ENCODE results near the gene UAP1. TPM values are rescaled to one million over a fixed set of nuclear protein-coding genes. Genes with fewer than 3 reads are reported as not detected.

Gene UAP1
- total RNA-seq (2014; rRNA removed), result 122 and 153 TPM in 2 replicates
- 94.0 TPM for polyA plus RNA-seq (2012)

DNA sequence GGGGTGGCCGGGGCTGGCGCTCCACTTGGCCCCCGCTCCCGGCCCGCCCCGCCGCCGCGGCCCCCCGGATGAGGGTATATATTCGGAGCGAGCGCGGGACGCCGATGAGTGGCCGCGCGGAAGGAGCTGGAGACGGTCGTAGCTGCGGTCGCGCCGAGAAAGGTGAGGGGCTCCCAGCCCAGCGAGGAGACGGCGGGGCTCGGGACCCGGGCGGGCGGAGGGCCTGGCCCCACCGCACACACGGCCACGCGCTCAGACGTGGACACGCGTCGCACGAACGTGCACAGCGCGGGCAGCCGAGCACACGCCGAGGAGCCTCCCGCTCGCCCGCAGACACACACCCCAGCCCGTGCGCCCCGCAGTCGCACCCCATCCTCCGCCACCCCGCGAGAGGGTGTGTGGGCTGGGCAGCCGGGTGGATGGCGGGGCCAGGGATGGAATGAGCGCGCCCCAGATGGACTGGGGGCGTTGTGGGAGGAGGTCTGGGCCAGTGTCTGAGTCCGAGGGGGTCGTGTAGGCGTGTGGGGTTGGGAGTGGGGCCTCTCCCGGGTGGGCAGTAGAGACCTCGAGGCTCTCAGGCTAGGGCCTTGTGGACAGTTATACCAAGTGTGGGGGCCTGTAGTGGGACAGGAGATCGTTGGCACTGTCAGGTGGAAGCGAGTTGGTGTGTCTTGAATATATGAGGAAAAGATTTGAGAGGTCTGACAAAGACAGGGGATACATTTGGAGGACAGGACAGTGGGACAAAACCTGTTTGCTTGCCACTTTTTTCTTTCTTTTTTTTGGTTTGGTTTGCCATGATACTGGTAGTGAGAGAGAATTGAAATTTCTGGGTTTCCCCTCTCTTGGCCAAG is at the start of gene UAP1:
TSS of gene UAP1 (plus strand) at position 107 of the 854 bp plus-strand sequence. CDS start 4,347 bp downstream, outside the sequence.
- no peak for DNase-seq (ENCODE audit: low read depth)

DNA sequence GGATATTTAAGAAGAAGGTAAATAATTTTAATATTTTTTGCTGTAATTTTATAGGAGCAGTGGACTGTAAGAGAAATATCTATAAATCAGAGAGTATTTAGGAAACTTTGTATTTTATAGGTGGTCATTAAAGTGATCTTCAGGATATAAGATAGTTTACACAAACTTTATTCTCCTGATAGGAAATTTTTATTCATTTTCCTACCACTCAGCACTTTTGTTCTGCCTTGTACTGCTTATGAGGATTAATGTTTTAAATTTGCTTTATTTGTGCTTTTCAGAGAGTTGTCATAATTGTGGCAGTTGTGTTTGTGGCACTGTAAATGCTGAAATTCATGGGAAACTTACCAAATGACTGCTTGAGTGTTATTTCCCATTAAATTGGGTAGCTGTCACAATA is 34.2 kb upstream of the UAP1 start:
- no peak for DNase-seq (ENCODE audit: low read depth)

DNA sequence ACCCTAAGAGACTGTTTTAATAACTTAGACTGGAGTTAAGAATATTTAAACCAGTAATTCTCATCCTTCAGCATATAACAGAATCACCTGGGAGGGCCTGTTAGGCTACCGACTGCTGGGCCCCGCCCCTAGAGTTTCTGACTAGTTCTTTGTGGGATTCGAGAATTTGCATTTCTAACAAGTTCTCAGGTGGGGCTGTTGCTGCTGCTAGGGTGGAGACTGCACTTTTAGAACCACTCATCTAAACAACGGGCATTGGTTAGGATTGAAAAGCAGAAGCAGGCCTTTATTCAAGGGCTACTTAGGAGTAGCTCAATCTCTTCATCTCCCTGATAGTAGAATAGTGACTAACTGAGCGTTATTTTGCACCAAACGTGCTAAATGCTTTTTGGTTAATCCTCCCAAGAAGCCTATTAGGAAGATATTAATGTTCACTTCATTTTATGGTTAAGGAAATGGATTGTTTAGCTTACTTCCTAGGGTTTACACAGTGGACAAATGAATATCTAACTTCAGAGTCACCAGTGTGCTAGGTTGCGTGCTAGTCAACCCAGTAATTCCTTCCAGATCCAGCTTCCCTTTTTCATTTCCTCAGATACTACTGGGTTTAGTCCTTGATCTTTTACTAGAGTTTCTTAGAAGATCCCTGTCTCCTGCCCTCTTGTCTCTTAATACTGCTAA is 31.1 kb upstream of the UAP1 start:
- no peak for DNase-seq (ENCODE audit: low read depth)

DNA sequence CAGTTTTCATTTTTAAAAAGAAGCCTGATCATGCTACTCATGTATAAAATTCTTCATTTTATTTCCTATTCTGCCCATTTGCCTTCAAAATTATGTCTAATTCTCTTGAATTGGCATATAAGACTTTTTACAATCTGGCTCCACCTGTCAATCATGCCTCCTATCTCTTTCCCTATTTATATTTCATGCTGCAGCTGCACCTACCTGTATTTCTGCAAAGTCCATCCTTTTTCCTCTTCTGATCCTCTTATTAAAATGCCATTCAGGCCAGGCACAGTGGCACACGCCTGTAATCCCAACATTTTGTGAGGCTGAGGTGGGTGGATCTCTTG is 30.6 kb upstream of the UAP1 start:
- no peak for DNase-seq (ENCODE audit: low read depth)

DNA sequence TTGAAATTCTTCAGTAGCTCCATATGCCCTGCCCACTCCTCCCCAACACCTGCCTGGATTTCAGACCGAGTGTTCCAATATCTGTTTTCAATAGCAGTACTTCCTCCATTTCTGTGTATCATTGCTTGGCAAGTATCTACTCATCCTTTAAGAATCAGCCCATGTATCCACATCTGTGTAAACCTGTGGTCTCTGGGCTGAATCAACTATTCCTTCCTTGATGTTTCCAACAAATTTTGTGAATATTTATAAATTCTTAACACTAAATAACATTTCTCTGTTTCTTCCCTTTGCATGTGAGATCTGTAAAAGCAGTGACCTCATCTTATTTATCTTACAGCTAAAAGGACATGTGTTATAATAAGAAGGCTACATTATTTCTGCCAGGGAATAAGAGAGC is 26.0 kb upstream of the UAP1 start:
- DNase-seq (ENCODE audit: low read depth), result no peak

DNA sequence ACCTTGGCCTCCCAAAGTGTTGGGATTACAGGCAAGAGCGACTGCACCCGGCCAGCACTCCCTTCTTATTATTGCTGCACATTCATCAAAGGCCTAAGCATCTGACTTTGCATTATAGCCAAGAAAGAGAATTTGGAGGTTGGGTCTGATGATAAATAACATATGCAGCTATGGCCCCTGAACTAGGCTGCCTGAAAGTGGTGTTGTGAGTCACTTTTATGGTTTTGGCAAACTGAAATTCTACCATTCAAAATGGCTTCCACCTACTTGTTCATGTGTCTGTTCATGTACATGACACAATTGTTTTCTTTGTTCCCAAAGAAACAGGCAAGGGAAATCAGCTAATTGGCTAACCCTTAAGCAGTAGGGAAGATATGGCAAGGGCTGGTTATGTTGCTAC is 25.0 kb upstream of the UAP1 start:
- DNase-seq (ENCODE audit: low read depth), result peak; percentile 67

DNA sequence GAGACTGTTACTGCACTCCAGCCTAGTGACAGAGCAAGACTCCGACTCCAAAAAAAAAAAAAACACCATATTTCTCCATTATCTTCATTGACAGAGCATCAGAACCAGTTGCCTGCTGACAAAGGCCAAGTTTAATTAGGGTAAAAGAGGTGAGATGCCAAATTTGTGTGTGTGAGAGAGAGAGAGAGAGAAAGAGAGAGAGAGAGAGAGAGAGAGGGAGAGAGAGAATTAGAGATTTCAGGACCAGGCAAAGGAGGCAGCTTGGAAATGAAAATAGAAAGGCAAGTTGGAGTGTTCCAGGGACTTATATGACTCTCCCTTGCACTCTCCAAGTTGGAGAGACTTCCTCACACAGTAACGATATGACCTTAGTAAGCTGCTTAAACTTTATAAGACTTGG is 24.3 kb upstream of the UAP1 start:
- DNase-seq (ENCODE audit: low read depth), result no peak

DNA sequence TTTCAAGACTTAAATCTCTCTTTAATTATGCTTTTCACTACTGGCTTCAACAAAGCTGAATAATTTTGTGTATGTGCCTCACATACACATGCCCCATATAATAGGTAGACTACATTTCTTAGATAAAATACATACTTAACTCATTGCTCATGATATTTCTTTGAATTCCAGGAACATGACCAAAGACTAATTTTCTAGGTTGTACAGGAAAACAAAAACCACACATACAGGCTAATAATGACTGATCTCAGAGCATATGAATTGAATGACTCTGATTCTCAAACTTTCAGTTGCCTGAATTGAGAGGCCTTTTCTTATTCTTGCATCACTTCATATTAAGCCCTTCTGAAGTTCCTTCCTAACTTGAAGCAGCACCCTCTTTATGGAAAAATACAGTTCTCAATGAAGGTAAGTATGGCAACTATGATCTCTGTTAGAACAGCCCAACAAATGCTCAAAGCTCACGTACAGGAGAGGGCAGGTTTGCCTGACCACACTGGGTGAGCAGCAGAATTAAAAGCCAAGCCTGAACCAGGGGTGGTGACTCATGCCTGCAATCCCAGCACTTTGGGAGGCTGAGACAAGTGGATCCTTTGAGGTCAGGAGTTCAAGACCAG is 22.6 kb upstream of the UAP1 start:
- peak; percentile 89 for DNase-seq (ENCODE audit: low read depth)

DNA sequence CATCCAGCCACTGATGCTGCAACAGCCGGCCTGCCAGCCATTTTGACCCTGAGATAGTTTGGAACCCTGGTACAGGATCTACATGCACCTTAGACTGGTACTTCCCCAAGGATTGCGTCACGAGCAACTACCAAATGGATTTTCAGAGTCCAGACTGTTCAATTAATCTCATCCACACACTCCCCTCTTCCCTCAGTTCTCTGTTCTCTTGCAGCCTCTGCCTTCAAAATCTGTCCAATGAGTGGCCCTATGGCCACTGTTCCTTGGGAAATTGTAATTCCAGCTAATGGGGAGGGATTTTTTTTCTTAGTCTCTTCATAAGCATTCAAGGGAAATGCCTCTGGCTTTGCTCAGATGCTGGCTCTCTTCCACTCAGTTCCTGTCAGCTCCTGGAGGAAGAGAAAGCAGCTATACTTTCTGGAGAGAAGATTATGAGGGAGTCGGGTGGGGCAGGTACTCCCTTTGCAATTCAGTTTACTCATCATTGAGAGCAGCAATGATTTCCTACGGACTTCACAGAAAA is 19.8 kb upstream of the UAP1 start:
- DNase-seq (ENCODE audit: low read depth), result peak; percentile 91

DNA sequence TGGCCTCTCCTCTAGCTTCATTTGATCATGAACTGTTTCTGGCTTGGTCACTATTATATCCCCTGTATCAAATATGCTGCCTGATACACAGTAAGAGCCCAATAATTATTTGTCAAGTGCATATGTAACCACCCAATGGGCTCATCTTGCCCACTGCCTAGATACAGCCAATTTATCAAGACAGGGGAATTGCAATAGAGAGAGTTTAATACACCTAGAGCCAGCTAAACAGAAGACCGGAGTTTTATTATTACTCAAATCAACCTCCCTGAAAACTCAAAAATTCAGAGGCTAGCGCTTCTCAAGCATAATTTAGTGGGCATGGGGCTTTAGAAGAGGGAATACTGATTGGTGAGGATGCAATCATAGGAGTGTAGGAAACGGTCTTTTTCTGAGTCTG is 18.3 kb upstream of the UAP1 start:
- DNase-seq (ENCODE audit: low read depth), result no peak

DNA sequence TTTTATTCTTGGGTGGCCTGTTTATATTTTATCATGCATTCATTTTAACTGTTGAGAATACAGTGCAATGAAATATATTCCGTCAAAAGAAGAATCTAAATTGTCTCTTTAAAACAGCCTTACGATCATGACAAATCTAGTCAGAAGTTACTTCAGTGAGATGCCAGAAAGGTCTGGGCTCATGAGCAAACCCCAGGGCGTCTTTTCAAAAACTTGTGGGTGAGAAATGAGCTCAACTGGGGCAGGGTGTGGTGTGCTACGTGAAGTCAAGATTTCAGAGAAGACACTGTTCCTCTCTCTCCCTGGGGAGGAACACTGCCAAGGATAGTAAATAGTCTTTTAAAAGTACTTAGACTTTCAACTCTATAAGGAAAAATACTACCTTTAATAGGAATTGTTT is 13.4 kb upstream of the UAP1 start:
- DNase-seq (ENCODE audit: low read depth), result peak; percentile 65

DNA sequence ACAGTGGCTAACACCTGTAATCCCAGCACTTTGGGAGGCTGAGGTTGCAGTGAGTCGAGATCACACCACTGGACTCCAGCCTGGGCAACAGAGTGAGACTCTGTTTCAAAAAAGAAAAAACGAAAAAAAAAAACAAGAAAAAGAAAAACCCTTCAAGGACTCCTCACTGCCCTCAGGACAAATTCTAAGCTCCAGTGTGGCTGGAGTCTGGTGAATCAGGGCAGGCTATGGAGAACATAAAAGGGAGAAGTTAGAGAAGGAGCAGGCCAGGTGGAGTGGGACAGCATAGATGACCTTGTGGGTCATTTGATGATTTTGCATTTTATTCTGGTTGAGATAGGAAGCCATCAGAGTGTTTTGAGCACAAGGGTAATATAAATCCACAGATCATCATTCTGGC is 12.5 kb upstream of the UAP1 start:
- no peak for DNase-seq (ENCODE audit: low read depth)

DNA sequence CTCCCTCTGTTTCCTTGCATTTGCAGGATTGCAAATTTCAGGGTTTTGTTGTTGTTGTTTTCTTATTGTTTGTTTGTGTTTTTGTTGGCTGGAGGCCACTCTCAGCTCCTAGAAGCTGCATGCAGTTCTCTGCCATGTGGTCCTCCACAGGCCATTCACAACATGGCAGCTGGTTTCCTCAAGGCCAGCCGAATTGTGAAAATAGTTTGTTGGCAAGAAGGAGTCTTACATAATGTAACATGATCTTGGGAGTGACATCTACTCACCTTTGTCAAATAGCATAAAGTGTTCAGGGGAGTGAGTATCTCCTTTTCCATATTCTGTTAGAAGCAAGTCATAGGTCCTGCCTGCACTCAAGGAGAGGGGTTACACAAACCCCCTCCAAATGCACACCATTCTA is 10.6 kb upstream of the UAP1 start:
- no peak for DNase-seq (ENCODE audit: low read depth)

DNA sequence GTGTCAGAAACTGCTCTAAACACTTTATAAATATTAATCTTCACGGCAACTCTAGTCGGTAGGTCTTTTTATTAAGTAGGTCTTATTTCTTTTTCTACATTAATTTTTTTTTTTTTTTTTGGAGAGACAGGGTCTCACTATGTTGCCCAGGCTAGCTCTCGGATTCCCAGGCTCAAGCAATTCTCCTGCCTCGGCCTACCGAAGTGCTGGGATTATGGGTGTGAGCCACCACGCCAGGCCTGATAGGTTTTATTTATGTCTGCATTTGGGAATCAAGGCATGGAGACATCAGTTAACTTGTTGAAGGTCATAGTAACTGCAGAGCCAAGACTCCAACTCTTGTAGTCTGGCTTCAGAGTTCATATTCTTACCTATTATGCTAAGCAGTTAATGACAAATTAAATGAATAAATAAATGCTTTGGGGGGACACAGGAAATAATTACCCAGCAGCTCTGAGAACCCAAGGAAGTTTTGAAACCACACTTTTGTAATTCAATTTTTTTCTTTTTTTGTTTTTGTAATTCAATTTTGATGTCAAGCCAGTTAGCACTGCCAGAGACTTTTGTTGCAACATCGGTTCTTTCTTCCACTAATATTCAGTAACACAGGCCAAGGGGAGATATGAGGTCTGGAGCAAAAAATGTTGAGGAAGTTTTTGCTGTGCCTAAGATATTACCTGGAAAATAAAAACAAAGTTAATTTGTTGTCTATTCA is 9.4 kb upstream of the UAP1 start:
- DNase-seq (ENCODE audit: low read depth), result no peak

DNA sequence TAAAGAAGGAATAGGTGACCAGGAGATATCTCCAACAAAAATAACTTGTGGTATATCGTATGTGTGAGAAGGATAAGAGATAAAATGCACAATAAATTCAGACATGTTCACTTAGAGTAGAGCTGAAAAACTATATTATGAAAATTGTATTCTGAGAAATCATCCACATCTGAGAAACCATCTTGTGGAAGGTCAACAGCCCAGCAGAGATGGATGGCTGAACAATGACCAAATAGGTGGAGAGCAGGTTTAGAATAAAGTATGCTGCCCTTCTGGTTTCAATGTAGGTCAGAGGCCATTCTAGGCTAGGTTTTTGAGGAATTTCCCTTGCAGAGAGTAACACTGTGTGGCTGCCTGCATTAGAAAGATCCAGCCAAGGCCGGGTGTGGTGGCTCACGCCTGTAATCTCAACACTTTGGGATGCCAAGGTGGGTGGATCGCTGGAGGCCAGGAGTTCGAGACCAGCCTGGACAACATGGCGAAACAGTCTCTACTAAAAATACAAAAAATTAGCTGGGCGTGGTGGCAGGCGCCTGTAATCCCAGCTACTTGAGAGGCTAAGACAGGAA is 8.8 kb upstream of the UAP1 start:
- DNase-seq (ENCODE audit: low read depth), result no peak

DNA sequence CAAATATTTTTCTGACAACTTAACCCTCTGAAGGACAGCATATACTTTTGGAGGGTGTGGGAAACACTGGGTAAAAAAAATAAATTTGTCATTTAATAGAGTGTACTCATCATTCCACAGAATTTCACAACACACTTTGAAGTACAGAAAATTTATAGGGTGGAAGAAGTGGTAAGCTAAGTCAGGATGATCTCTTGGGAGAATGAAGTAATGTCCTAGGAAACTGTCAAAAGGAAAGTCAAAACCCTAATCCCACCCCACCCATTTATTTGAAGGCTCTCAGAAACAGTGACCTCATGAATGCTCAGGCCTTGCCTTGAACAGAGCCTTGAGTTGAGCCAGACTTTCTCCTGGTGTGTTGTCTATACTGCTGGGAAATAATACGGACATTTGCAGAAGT is 7.3 kb upstream of the UAP1 start:
- DNase-seq (ENCODE audit: low read depth), result peak; percentile 50

DNA sequence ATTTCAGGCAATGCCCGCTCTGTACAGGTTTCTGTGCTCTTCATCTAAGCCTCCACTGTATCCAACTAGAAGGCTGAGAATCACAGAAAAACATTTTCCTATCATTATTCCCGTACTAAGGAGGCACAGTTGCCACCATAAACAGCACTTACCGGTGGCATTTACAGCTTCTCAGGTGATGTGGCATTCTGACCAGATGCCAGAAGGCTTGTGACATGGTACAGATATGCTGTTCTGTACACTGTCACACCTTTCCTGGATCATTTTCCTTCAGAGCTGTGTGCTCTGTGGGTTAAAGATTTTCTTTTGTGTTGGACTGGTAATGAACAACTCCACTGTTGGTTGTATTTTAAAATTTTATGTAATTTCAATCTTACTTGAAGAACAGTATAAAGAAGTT is 4.0 kb upstream of the UAP1 start:
- no peak for DNase-seq (ENCODE audit: low read depth)

DNA sequence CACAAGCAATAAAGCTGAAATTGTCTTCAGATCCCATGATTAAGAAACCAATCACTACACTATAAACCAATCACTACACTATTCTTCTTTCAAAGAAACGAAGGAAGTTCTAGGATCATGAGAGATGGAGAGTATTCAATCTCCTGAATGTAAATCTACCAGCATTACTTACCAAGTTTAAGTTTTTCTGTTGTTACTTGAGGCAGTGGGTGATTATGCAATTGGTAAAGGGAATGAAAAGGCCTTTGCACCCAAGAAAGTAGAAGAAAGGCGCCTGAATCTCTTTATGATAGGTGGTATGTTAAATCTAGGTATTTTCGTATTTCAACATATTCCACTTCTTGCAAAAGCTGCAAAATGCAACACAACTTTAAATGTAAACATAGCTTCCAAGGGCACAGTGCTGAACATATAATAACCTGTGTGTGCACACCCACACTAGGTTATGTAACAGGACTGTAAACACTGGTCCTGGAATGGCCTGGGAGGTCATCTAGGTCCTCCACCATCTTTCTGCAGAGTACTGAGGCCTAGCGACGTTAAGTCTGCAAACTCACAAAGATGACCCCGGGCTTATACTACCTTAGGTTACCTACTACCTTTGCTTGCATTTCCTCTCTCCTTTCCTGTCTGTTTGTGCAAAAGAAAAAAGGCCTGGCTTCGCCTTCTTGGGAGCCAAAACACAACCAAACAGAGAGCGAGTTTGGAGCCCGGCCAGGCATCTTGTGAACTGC is 1.1 kb upstream of the UAP1 start:
- no peak for DNase-seq (ENCODE audit: low read depth)

DNA sequence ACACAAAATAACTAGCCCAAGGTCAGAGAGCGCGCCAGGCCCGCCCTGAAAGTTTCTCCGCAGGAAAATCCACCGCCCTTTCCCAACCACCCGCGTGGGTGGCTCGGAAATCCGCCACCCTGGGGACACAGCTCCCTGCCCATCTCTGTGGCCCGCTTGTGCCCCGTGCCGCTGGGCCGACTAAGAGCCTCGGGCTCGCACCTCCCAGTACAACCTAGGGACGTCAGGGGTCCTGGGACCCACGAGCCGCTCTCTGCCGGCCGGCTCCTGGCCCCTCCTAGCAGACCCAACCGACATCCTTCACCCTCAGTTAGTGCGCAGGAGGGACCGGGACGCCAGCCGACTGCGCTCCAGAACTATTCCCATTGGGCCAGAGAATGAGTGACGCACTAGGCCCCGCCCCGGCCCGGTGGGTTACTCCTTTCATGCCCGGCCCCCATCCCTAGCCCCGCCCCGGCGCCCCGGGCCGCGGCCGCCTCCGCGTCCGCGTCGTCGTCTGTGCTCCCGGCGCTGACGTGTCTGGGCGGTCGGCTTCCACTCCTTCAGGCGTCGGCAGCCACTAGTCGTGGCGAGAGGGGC is 396 bp upstream of the UAP1 start:
- DNase-seq (ENCODE audit: low read depth), result peak; percentile 97

DNA sequence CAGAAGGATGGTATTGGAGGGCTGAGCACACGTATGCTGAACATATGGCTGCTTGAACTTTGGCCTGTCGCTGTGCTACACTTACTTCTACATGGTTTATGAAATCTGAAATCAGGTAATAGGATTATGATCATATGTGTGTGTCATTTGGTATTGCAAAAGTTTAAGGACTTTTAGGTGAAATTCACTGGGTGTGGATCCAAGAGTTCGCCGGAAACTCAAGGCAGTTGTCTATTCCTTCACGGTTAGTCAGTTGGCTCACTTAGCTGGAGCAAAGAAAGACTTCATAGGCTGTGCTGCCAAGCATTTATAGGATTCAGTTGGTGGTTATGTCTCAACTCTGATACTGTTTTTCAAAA is 927 bp downstream of the UAP1 start:
- peak; percentile 62 for DNase-seq (ENCODE audit: low read depth)
